Measurements from ENCODE around the gene ANO9.

DNA sequence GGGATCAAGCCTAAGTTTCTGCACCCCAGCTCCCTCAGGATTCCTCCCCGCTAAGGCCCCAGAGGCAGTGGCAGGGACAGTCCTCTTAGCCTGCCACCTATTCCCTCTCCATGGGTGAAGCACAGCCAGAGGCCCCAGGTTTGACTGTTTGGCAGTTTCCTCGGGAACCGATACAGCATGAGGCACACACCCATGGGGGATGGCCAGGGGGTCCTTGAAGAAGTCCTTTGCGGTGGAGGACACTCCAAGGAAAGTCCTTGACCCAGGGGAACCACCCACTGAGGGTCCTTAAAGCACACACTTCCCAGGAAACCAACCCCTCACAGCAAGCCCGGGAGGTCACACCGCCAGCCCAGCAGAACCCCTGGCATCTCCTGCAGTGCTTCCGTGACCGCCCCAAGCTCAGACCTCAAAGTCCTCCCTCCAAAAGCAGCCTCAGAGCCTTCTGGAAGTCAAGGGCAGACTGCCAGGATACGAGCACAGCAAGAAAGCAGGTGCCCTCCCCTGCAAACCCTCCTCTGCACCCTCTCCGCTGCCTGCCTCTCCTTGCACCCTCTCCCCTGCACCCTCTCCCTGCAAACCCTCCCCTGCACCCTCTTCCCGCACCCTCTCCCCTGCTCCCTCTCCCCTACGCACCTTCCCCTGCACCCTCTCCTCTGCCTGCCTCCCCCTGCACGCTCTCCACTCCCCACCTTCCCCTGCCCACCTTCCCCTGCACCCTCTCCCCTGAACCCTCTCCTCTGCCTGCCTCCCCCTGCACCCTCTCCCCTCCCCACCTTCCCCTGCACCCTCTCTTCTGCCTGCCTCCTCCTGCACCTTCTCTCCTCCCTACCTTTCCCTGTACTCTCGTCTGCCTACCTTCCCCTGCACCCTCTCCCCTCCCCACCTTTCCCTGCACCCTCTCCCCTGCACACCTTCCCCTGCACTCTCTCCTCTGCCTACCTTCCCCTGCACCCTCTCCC, 28.4 kb downstream of the ANO9 start:
- TF ChIP-seq EZH2phosphoT487 (IDR thresholded peaks at IDR 0.05; ENCODE audit: insufficient read depth, low read depth): no peak
- TF ChIP-seq EZH2 (IDR thresholded peaks at IDR 0.05; ENCODE audit: insufficient read depth, poor library complexity, severe bottlenecking): no peak
